ENCODE results near the gene RNF186.
A peak's percentile ranks its signal among the peaks of the same experiment; 100 is the strongest.

The RNF186 gene

DNA sequence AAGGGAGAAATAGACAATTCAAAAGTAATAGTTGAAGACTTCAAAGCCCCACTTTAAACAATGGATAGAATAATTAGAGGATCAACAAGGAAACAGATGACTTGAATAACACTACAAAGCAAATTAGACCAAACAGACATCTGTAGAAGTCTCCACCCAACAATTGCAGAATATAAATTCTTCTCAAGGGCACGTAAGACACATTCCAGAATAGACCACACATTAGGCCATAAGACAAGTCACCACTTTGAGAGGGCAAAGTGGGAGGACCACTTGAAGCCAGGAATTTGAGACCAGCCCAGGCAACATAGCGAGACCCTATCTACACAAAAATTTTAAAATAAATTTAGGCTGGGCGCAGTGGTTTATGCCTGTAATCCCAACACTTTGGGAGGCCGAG is 20.5 kb upstream of the RNF186 start (continued):
- TF ChIP-seq ZNF175 (tag by site-specific recombination; IDR thresholded peaks at IDR 0.05) (no peak), ZNF391 (tag by site-specific recombination; IDR thresholded peaks at IDR 0.05; ENCODE audit: borderline replicate concordance, low read depth) (no peak), ZNF211 (tag by site-specific recombination; IDR thresholded peaks at IDR 0.05; ENCODE audit: low read depth) (no peak), ZNF202 (tag by site-specific recombination; IDR thresholded peaks at IDR 0.05; ENCODE audit: borderline replicate concordance) (no peak), ZNF777 (tag by site-specific recombination; IDR thresholded peaks at IDR 0.05; ENCODE audit: borderline replicate concordance) (no peak)
- TF ChIP-seq, protein P1, sequence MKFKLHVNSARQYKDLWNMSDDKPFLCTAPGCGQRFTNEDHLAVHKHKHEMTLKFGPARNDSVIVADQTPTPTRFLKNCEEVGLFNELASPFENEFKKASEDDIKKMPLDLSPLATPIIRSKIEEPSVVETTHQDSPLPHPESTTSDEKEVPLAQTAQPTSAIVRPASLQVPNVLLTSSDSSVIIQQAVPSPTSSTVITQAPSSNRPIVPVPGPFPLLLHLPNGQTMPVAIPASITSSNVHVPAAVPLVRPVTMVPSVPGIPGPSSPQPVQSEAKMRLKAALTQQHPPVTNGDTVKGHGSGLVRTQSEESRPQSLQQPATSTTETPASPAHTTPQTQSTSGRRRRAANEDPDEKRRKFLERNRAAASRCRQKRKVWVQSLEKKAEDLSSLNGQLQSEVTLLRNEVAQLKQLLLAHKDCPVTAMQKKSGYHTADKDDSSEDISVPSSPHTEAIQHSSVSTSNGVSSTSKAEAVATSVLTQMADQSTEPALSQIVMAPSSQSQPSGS (tag by site-specific recombination; IDR thresholded peaks at IDR 0.05; ENCODE audit: low read depth), result no peak
- TF ChIP-seq, protein P2, sequence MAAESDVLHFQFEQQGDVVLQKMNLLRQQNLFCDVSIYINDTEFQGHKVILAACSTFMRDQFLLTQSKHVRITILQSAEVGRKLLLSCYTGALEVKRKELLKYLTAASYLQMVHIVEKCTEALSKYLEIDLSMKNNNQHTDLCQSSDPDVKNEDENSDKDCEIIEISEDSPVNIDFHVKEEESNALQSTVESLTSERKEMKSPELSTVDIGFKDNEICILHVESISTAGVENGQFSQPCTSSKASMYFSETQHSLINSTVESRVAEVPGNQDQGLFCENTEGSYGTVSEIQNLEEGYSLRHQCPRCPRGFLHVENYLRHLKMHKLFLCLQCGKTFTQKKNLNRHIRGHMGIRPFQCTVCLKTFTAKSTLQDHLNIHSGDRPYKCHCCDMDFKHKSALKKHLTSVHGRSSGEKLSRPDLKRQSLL (tag by site-specific recombination; IDR thresholded peaks at IDR 0.05), result no peak

DNA sequence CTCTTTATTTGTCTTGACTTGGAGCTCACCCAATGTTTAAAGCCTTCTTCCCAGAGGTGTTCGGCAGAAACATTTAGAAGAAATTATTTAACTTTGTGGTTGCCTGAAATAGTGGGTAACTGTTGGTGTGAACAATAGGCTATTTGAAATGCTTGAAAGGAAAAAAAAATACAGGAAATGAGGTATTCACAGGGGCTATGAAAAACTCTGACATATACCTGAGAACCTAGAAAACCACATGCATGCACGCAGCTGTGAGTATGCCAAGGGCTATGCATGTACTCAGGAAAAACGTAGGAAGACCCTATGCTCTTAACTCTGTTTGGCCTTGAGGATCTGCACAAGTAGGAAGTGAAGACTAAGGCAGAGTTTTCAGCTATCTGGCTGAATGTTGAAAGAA is 16.4 kb upstream of the RNF186 start:
- no peaks in the 10 kb centered on the region for H3K36me3 ChIP-seq (ENCODE audit: control insufficient read depth in 2 of 2, insufficient read depth in 1 of 2, low read length in 2 of 2)
- no peak overlapping the region for H3K27ac ChIP-seq (ENCODE audit: extremely low read depth, low read depth, low read length)
- POLR2A ChIA-PET, result no interaction called here
- no peaks in the 10 kb centered on the region for H3K9me3 ChIP-seq (ENCODE audit: control insufficient read depth, insufficient read depth, low read depth, low read length)
- H3K4me1 ChIP-seq (ENCODE audit: control insufficient read depth, insufficient read depth, low read length), result no peaks in the 10 kb centered on the region
- peak; percentile 75 for TF ChIP-seq SETDB1 (IDR thresholded peaks at IDR 0.05; ENCODE audit: insufficient read length, low read length)
- no peak for TF ChIP-seq ZNF433 (tag by site-specific recombination; IDR thresholded peaks at IDR 0.05; ENCODE audit: low read depth)
- no peak overlapping the region for H3K4me3 ChIP-seq (ENCODE audit: low read depth, low read length)
- CTCF ChIA-PET, result interaction anchor here (1.0 kb wide), 1 partner anchor 169 kb away, joined by 3 read pairs; no protein-coding TSS in a partner anchor

DNA sequence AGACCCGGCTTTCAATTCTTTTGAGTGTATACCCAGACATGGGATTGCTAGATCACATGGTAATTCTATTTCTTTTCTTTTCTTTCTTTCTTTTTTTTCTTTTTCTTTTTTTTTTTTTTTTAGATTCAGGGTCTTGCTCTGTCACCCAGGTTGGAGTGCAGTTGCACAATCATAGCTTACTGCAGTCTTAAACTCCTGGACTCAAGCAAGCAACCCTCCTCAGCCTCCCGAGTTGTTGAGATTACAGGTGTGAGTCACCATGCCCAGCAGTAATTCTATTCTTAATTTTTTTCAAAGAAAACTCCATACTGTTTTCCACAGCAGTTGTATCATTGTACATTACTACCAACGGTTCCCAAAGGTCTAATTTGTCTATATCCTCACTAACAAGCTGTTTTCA is 13.5 kb upstream of the RNF186 start:
- Histone ChIP-seq H3K36me3 (ENCODE audit: control insufficient read depth in 2 of 2, insufficient read depth in 1 of 2, low read length in 2 of 2) (no peaks in the 10 kb centered on the region), H3K27ac (ENCODE audit: extremely low read depth, low read depth, low read length) (no peak overlapping the region), H3K4me1 (ENCODE audit: control insufficient read depth, insufficient read depth, low read length) (no peaks in the 10 kb centered on the region), H3K9me3 (ENCODE audit: control insufficient read depth, insufficient read depth, low read depth, low read length) (no peaks in the 10 kb centered on the region), H3K4me3 (ENCODE audit: low read depth, low read length) (no peak overlapping the region)
- TF ChIP-seq RBAK (tag by site-specific recombination; IDR thresholded peaks at IDR 0.05), result no peak
- CTCF ChIA-PET, result no interaction called here
- POLR2A ChIA-PET, result no interaction called here

DNA sequence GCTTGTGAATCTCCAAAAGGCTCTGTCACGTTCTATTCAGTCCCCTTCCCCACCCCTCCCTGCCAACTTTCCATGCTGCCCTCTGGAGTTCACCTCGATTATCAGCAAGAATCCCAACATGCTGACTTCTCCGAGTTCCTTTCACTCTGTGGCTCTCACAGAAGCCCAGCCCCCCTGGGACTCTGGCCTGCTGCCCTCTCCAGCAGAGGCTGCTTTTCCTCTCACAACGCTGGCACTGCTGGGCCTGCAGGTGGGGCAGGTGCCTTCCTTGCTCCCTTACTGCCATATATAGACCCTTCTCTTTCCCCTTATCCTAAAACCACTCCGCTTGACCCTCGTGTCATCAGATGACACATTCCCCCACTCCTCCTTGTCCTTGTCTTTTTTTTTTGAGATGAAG is 10.2 kb upstream of the RNF186 start:
- POLR2A ChIA-PET, result no interaction called here
- Histone ChIP-seq H3K9me3 (ENCODE audit: control insufficient read depth, insufficient read depth, low read depth, low read length) (no peaks in the 10 kb centered on the region), H3K4me3 (ENCODE audit: low read depth, low read length) (no peak overlapping the region), H3K4me1 (ENCODE audit: control insufficient read depth, insufficient read depth, low read length) (no peaks in the 10 kb centered on the region), H3K36me3 (ENCODE audit: control insufficient read depth in 2 of 2, insufficient read depth in 1 of 2, low read length in 2 of 2) (no peaks in the 10 kb centered on the region), H3K27ac (ENCODE audit: extremely low read depth, low read depth, low read length) (no peak overlapping the region)
- CTCF ChIA-PET, result no interaction called here
- TF ChIP-seq GLIS2 (tag by site-specific recombination; IDR thresholded peaks at IDR 0.05), result 0 out of 2 replicates have a peak, but pooled peaks have one; percentile 20
- TF ChIP-seq ZEB2 (tag by site-specific recombination; IDR thresholded peaks at IDR 0.05), result no peak
- TF ChIP-seq ZIC2 (tag by site-specific recombination; IDR thresholded peaks at IDR 0.05), result peak; percentile 32
- no peak for TF ChIP-seq TRIM28 (IDR thresholded peaks at IDR 0.05; ENCODE audit: borderline replicate concordance, low read length)
- TF ChIP-seq ZNF423 (tag by site-specific recombination; IDR thresholded peaks at IDR 0.05), result 0 out of 2 replicates have a peak, but pooled peaks have one; percentile 6
- TF ChIP-seq, protein P3, sequence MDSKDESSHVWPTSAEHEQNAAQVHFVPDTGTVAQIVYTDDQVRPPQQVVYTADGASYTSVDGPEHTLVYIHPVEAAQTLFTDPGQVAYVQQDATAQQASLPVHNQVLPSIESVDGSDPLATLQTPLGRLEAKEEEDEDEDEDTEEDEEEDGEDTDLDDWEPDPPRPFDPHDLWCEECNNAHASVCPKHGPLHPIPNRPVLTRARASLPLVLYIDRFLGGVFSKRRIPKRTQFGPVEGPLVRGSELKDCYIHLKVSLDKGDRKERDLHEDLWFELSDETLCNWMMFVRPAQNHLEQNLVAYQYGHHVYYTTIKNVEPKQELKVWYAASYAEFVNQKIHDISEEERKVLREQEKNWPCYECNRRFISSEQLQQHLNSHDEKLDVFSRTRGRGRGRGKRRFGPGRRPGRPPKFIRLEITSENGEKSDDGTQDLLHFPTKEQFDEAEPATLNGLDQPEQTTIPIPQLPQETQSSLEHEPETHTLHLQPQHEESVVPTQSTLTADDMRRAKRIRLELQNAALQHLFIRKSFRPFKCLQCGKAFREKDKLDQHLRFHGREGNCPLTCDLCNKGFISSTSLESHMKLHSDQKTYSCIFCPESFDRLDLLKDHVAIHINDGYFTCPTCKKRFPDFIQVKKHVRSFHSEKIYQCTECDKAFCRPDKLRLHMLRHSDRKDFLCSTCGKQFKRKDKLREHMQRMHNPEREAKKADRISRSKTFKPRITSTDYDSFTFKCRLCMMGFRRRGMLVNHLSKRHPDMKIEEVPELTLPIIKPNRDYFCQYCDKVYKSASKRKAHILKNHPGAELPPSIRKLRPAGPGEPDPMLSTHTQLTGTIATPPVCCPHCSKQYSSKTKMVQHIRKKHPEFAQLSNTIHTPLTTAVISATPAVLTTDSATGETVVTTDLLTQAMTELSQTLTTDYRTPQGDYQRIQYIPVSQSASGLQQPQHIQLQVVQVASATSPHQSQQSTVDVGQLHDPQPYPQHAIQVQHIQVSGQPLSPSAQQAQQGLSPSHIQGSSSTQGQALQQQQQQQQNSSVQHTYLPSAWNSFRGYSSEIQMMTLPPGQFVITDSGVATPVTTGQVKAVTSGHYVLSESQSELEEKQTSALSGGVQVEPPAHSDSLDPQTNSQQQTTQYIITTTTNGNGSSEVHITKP (tag by site-specific recombination; IDR thresholded peaks at IDR 0.05), result peak; percentile 67
